ENCODE results near the gene ROMO1.
"Not testable (repeated sequence)": the region's sequence is repeated elsewhere in the genome, so short reads cannot be mapped to it uniquely, and the experiment has no call there.

ROMO1 gene

GRCh38 chr20:35702824-35703695 lies 3.9 kb downstream of the ROMO1 start:
- no peak for TF ChIP-seq CTCF (IDR thresholded peaks at IDR 0.05; ENCODE audit: insufficient read depth, low read depth, low read length, missing control alignments)
- no peak overlapping the region for H3K4me3 ChIP-seq (ENCODE audit: low read length)
- no peak for DNase-seq (ENCODE audit: low read depth)

GRCh38 chr20:35704514-35705261 lies 5.5 kb downstream of the ROMO1 start:
- TF ChIP-seq CTCF (IDR thresholded peaks at IDR 0.05; ENCODE audit: insufficient read depth, low read depth, low read length, missing control alignments) = no peak
- no peak for DNase-seq (ENCODE audit: low read depth)
- H3K4me3 ChIP-seq (ENCODE audit: low read length) = no peak overlapping the region

GRCh38 chr20:35705894-35706293 lies 6.7 kb downstream of the ROMO1 start:
- not testable (repeated sequence) for H3K4me3 ChIP-seq (ENCODE audit: low read length)

GRCh38 chr20:35706591-35707529 lies 7.7 kb downstream of the ROMO1 start:
- not testable (repeated sequence) for H3K4me3 ChIP-seq (ENCODE audit: low read length); DNase-seq (ENCODE audit: low read depth)

More at GRCh38 chr20:35705894-35706293, 6.7 kb downstream of the ROMO1 start:
- not testable (repeated sequence) for DNase-seq (ENCODE audit: low read depth)

- DNase-seq (ENCODE audit: low read depth) = no peak
- TF ChIP-seq CTCF (IDR thresholded peaks at IDR 0.05; ENCODE audit: insufficient read depth, low read depth, low read length, missing control alignments) = no peak
- no peak overlapping the region for H3K4me3 ChIP-seq (ENCODE audit: low read length)
These were observed 9.3 kb downstream of the ROMO1 start for GRCh38 chr20:35708502-35708901.

- no peak for TF ChIP-seq CTCF (IDR thresholded peaks at IDR 0.05; ENCODE audit: insufficient read depth, low read depth, low read length, missing control alignments)
- no peak for DNase-seq (ENCODE audit: low read depth)
- H3K4me3 ChIP-seq (ENCODE audit: low read length) = no peak overlapping the region
These were observed 10.1 kb downstream of the ROMO1 start for GRCh38 chr20:35709259-35709658.

- no peak for DNase-seq (ENCODE audit: low read depth)
- no peak for TF ChIP-seq CTCF (IDR thresholded peaks at IDR 0.05; ENCODE audit: insufficient read depth, low read depth, low read length, missing control alignments)
- H3K4me3 ChIP-seq (ENCODE audit: low read length) = no peak overlapping the region
These were observed 10.8 kb downstream of the ROMO1 start for GRCh38 chr20:35710039-35710438.
